Stimulated activated CD4-positive, alpha-beta T cell treated with anti-CD3 and anti-CD28 coated beads, TNF-alpha, amount 100 ng/mL, for 4 hours (primary cell): Measurements from ENCODE around the gene PDCD11.

Experiments
- DNase-seq, 3 experiments: peaks; one replicate each; pipeline ENCODE4 v3.0.0-alpha.2; 2020; ENCODE audit warnings: low read depth in 3 of 3

PDCD11 gene

DNA sequence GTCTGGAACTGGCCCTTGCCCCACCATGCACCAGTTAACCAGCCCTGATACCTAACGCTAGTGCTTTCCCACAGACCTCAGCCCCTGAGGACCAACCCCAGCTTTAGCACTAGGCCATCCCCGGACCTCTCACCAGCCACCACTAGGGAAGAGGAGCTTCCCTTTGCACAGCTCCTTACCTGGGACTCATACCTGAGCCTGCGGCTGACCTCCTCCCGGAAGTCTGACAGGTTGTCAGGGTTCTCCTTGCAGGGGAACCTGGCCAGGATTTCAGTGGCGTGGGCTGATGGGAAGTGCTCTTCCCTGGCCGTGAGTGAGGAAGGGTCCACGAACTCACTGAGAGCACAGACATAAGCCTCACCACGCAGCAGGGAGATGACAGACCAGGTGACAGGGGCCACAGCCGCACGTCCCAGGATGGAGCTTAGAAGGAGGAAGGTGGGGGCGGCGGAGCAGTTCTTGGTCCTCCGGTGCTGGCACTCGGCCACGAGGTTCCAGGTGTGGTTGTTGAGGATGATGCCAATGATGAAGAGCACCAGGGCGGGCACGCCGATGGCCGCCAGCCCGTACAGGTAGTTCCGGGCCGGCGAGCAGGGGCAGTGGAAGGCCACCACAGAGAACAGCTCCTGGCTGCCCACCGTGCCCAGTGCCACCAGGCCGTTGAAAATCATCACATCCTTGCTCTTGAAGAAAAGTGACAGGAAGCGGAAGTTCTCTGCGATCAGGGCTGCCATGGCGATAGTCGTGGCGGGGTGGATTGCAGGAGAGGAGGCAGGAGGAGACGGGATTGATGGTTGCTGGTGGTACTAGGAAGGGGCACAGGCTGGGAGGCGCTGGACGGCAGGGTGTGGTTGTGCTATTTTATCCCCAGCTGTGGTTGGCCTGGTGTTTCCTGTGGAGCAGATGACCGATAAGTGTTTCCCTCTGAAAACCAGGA, 53.0 kb downstream of the PDCD11 start:
- DNase-seq = no peak

GRCh38 chr10:103450201-103450695, 53.8 kb downstream of the PDCD11 start:
- DNase-seq = no peak

- DNase-seq = peak in 1 of 3 experiments; percentile 13
Observed at GRCh38 chr10:103451091-103451813, 54.8 kb downstream of the PDCD11 start.

- DNase-seq = peak; percentile 19 to 33 (median 31)
Observed at GRCh38 chr10:103451831-103452505, 55.5 kb downstream of the PDCD11 start, which contains the start of gene CALHM2. Gene CALHM2, minus strand, starts transcription at chr10:103452370. Its CDS starts 2,429 bp downstream, at chr10:103449941.

DNA sequence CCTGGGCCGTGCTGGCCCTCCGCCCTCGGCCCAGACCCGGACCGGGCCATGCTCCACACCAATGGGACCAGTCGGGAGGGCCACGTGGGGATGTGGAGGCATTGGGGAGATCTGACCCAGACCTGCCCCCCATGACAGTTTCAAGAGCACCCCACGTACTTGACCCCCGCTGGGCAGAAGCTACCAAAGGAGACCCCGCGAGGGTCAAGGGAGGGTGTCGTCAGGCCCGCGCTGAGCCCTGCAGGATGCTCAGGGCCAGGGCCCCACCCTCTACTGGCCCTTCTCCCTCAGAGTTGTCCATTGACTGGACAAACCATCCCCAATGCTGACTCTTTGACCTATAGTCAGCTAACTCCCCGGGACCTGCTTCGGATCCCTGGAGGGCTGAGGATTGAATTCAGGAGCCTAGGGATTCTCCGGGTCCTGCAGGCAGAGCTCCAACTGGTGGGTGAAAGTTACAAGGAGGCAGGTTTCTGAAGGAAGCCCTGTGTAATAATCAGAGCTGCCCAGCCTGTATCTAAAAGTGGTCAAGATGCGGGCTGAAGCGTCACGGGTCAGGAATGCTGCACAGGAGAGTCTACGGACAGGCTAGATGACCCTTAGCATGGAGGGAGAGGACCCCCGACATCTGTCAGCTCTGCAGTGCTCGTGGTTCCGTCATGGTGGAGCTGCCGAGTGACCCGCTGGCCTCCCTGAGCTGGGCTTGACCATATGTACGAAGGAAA, 56.2 kb downstream of the PDCD11 start:
- DNase-seq = no peak

- no peak for DNase-seq
Observed at GRCh38 chr10:103454026-103454425, 57.6 kb downstream of the PDCD11 start.

DNA sequence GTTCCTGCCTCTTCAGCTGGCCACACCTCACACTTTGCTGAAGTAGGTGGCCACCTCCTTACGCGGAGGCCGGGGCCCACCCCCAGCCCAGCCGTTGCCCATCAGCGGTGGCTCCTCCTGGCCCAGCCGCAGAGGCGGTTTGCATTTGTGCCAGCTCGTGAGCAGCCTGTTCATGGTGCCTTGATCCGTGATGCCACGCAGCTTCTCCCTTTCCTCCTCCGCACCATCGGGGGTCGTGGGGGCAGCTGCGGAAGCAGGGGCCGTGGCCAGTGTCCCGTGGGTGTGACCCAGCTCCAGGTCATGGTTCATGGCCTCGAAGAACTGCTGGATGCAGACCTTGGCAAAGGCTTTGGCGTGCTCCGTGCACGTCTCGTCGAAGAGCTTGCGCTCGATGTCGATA, 58.8 kb downstream of the PDCD11 start:
- no peak for DNase-seq

GRCh38 chr10:103456074-103456660, 59.7 kb downstream of the PDCD11 start:
- DNase-seq = no peak

DNA sequence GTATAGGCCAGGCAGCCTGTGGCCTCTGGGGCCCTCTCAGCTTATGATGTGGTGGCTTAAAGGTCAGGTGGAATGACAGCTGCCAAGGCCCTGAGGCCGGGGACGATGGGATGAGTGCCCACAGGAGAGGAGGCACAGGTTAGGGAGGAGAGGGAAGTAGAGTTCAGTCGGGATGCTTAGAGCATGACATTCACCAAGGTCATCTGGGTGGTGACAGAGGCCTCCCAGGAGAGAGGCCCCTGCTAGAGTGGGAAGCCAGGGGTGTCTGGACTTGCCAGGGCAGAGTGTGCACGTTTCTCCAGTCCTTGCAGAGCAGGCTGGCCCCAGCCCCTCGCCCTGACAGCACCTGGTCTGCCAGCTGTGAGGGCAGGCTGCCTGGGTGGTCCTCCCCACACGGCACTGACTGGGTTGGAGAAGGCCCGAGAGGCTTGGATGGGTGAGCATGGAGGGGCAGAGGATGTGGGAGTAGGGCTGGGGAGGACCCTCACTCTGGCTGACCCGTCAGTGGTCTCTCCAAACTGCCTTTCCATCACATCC, 60.8 kb downstream of the PDCD11 start:
- DNase-seq = no peak

DNA sequence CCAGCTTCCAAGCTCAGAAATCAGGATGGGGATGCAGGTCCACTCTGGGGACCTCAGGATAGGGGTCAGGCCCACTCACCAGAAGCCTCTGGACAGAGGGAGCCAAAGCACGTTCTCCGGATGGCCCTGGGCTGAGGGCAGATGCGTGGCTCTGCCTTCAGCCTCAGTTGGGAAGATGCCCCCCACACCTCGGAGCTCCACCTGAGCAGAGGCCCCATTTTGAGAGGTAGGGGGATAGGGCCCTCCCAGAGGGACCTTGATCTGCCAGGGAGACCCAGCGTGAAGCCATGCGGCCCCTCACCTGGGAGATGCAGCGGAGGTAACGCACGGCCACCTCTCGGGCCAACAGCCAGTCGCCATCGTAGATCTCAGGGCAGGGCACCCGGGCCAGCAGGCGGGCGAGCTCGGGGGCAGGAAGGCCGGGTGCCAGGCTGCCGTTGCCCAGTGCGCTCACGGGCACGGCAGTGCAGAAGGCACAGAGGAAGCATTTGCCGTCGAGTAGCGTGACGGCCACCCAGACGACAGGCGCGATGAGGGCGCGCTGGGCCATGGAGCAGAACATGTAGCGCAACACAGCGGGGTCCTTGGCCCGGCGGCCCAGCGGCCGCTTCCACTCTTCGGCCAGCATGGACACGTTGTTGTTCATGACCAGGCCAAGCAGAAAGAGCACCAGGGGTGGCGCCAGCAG, 61.6 kb downstream of the PDCD11 start:
- no peak for DNase-seq

DNA sequence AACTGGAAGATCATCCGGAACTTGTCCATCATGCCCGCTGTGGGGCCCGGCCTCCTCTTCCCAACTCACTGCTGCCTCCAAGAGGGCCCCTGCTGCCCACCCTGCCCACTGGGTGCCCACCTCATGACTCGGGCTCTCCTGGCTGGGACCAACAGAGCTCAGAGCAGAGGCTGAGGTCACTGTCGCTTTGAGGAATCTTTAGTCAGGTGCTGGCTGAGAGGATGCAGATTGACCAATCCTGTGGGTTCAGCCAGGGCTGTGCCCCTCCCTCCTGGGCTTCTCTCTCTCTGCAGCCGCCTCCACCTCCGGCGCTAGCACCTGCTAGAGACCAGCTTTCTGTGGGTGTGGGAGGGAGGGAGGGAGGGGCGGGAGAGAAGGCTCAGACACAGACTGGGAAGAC, 62.3 kb downstream of the PDCD11 start, which contains the start of gene CALHM1:
TSS of gene CALHM1 (minus strand) at position 181 of the 400 bp plus-strand sequence. CDS start at position 32, 149 bp downstream.
- no peak for DNase-seq

GRCh38 chr10:103459615-103460014, 63.2 kb downstream of the PDCD11 start:
- no peak for DNase-seq

- DNase-seq = no peak
Observed at GRCh38 chr10:103463499-103463898, 67.1 kb downstream of the PDCD11 start.

- DNase-seq = no peak
Observed at GRCh38 chr10:103465411-103466179, 69.2 kb downstream of the PDCD11 start.

DNA sequence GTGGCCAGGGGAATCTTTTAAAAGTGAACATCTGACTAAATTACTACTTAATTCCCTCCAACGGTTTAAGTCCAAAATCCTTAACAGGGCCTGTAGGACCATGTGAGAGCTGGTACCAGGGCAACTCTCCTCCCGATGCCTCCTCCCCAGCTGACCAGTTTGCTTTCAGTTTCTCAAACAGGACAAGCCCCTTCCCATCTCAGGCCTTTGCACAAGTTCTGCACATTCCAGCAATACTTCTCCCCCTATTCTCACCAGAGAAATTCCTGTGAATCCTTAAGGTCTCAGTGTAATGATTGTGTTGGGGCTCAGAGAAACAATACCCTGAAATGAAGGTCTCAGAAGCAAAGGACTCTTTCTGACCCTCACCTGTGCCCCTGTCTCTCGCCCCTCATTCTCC, 70.3 kb downstream of the PDCD11 start:
- no peak for DNase-seq

- DNase-seq = no peak
Observed at GRCh38 chr10:103467406-103467805, 71.0 kb downstream of the PDCD11 start.

DNA sequence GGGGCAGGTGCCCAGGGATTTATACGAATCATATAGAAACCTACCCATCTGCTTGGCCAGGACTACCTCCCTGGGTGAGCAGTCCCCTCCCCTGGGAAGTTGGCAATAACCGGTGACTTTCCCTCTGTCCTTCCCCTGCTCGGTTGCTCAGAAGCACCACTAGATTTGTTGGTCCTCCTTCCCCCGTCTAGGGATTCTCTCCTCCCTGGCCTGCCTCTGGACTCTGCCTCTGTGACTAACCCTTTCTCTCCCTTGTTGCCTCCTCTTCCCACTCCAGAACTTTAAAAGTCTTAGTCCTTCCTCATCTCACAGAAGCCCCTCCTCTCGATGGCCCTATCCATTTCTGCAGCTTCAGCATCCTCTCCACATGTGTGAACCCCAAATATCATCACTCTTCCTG, 72.8 kb downstream of the PDCD11 start:
- DNase-seq = no peak

DNA sequence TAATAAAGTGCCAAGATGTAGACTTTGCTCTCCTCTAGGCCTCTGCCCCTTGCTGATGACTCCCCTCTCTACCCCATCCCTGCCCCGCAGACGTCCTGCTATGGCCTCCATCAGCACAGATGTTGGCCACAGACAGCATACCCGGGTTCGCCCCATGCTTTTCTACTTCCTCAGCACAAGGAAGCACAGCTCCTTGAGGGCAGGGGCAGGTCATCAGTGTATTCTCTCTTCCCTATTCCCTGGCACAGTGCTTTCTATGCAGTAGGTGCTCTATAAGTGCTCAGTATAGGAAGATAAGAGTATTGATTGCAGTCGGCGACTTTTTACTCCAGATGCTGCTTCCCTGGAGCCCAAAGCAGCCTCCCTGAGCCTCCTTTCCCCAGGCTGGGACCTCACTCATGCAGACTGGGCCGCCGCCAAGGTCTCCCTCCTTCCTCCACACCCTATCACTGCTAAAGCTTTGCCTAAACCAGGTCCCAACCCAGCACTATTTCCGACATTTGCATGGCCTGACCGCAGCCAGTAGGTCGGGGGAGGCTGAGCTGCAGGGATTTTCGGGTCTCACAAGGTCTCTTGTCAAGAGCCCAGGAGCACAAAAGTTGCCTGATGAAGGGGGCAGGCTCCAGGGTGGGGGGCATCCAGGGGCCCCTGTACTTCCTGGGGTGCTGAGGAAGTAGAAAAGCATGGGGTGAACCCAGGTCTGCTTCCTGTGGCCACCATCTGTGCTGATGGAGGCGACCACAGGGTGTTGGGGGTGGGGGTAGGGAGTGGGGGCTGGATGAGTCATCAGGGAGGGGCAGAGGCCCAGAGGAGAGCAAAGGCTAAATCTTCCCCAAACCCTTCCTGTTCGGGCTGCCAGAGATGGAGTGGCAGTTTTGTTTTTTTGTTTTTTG, 74.6 kb downstream of the PDCD11 start:
- DNase-seq = peak in 1 of 3 experiments; percentile 37
